SK-N-MC (cell line): ENCODE results near the gene SLCO4A1.

Experiments
- DNase-seq: peaks from one replicate; pipeline ENCODE4 v3.0.0-alpha.2; 2011; ENCODE audit warnings: low read depth, low spot score
- H3K27ac ChIP-seq: fragments of 200-600 bp; sonication (generic); 2 replicates; pipeline ENCODE4 v1.5.1; 2016; ENCODE audit warnings: mixed run types
- H3K36me3 ChIP-seq: fragments of 200-600 bp; sonication (generic); 2 replicates; pipeline ENCODE4 v1.6.1; 2017; ENCODE audit warnings: antibody characterized with exemption, low read length, mixed read lengths; ENCODE audit not compliant: insufficient read depth
- H3K4me3 ChIP-seq: fragments of 200-600 bp; sonication (generic); 2 replicates; pipeline ENCODE4 v1.5.1; 2016
- H3K9ac ChIP-seq: fragments of 200-600 bp; sonication (generic); 2 replicates; pipeline ENCODE4 v1.8.0; 2017; ENCODE audit warnings: mixed run types, mixed read lengths; ENCODE audit not compliant: insufficient read length
- H3K9me3 ChIP-seq: fragments of 200-600 bp; sonication (generic); 2 replicates; pipeline ENCODE4 v1.6.1; 2017; ENCODE audit warnings: low read depth, mild to moderate bottlenecking, antibody characterized with exemption, low read length, moderate library complexity, mixed read lengths
- EZH2 ChIP-seq: fragments of 200-600 bp; sonication (generic); IDR thresholded peaks from one replicate; pipeline ENCODE4 v1.6.1; 2017; ENCODE audit warnings: antibody characterized with exemption
- FOXP2 ChIP-seq: optimal IDR thresholded peaks from 2 replicates; pipeline ENCODE3; 2011; ENCODE audit warnings: mild to moderate bottlenecking, moderate library complexity; ENCODE audit not compliant: insufficient read depth; ENCODE audit errors: extremely low read length, control extremely low read depth
- POLR2AphosphoS5 ChIP-seq: IDR thresholded peaks from 2 replicates; pipeline ENCODE4 v1.6.1; 2012; ENCODE audit warnings: mild to moderate bottlenecking, low read depth, low read length, borderline replicate concordance

Gene SLCO4A1

GRCh38 chr20:62667530-62668440, 25.5 kb downstream of the SLCO4A1 start:
- H3K36me3 ChIP-seq: no peaks in the 10 kb centered on the region
- H3K27ac ChIP-seq: no peak overlapping the region
- H3K9me3 ChIP-seq: no peaks in the 10 kb centered on the region
- TF ChIP-seq POLR2AphosphoS5 (no peak), FOXP2 (no peak), EZH2 (no peak)
- H3K9ac ChIP-seq: no peak overlapping the region
- H3K4me3 ChIP-seq: no peak overlapping the region
- no peak for DNase-seq

GRCh38 chr20:62668441-62669027, 26.2 kb downstream of the SLCO4A1 start:
- no peak for TF ChIP-seq FOXP2
- TF ChIP-seq EZH2: no peak
- no peak for TF ChIP-seq POLR2AphosphoS5
- no peak overlapping the region for H3K9ac ChIP-seq
- DNase-seq: no peak
- H3K27ac ChIP-seq: no peak overlapping the region
- no peaks in the 10 kb centered on the region for H3K9me3 ChIP-seq
- H3K4me3 ChIP-seq: no peak overlapping the region
- H3K36me3 ChIP-seq: no peaks in the 10 kb centered on the region

- no peak overlapping the region for H3K4me3 ChIP-seq
- H3K9ac ChIP-seq: no peak overlapping the region
- H3K36me3 ChIP-seq: no peaks in the 10 kb centered on the region
- no peak for DNase-seq
- H3K27ac ChIP-seq: no peak overlapping the region
- TF ChIP-seq EZH2 (no peak), POLR2AphosphoS5 (no peak), FOXP2 (no peak)
- H3K9me3 ChIP-seq: no peaks in the 10 kb centered on the region
Observed at GRCh38 chr20:62669249-62669648, 26.9 kb downstream of the SLCO4A1 start.

- DNase-seq: no peak
- Histone ChIP-seq H3K27ac (no peak overlapping the region), H3K36me3 (no peaks in the 10 kb centered on the region), H3K9me3 (no peaks in the 10 kb centered on the region), H3K9ac (no peak overlapping the region), H3K4me3 (no peak overlapping the region)
- no peak for TF ChIP-seq EZH2
- TF ChIP-seq POLR2AphosphoS5: no peak
- no peak for TF ChIP-seq FOXP2
Observed at GRCh38 chr20:62670156-62670555, 27.9 kb downstream of the SLCO4A1 start.

GRCh38 chr20:62670998-62671397, 28.7 kb downstream of the SLCO4A1 start:
- Histone ChIP-seq H3K9ac (no peak overlapping the region), H3K27ac (no peak overlapping the region), H3K36me3 (no peaks in the 10 kb centered on the region), H3K9me3 (no peaks in the 10 kb centered on the region), H3K4me3 (no peak overlapping the region)
- DNase-seq: no peak
- TF ChIP-seq FOXP2: no peak
- TF ChIP-seq POLR2AphosphoS5: no peak
- no peak for TF ChIP-seq EZH2

GRCh38 chr20:62671765-62672164, 29.5 kb downstream of the SLCO4A1 start:
- Histone ChIP-seq H3K4me3 (no peak overlapping the region), H3K9me3 (no peaks in the 10 kb centered on the region), H3K9ac (no peak overlapping the region), H3K27ac (no peak overlapping the region), H3K36me3 (no peaks in the 10 kb centered on the region)
- no peak for TF ChIP-seq EZH2
- no peak for DNase-seq

- no peak for DNase-seq
- H3K36me3 ChIP-seq: no peaks in the 10 kb centered on the region
- no peak overlapping the region for H3K27ac ChIP-seq
- no peak overlapping the region for H3K4me3 ChIP-seq
- TF ChIP-seq POLR2AphosphoS5 (no peak), FOXP2 (no peak), EZH2 (no peak)
- H3K9me3 ChIP-seq: no peaks in the 10 kb centered on the region
- no peak overlapping the region for H3K9ac ChIP-seq
Observed at GRCh38 chr20:62674370-62674769, 32.1 kb downstream of the SLCO4A1 start.

GRCh38 chr20:62675156-62675876, 33.0 kb downstream of the SLCO4A1 start:
- TF ChIP-seq POLR2AphosphoS5: no peak
- TF ChIP-seq EZH2: no peak
- TF ChIP-seq FOXP2: no peak
- Histone ChIP-seq H3K36me3 (no peaks in the 10 kb centered on the region), H3K4me3 (no peak overlapping the region), H3K9me3 (no peaks in the 10 kb centered on the region), H3K9ac (no peak overlapping the region), H3K27ac (no peak overlapping the region)
- DNase-seq: no peak
